HG03045 (cell line): ENCODE measurements around the gene UBE3B.

ENCODE experiments used
- ATAC-seq: cut with Tn5 transposase; IDR thresholded peaks from one replicate; pipeline ENCODE4 v1.9.1; 2021; ENCODE audit warnings: mild to moderate bottlenecking, moderate library complexity; ENCODE audit not compliant: unreplicated experiment

Gene UBE3B

DNA sequence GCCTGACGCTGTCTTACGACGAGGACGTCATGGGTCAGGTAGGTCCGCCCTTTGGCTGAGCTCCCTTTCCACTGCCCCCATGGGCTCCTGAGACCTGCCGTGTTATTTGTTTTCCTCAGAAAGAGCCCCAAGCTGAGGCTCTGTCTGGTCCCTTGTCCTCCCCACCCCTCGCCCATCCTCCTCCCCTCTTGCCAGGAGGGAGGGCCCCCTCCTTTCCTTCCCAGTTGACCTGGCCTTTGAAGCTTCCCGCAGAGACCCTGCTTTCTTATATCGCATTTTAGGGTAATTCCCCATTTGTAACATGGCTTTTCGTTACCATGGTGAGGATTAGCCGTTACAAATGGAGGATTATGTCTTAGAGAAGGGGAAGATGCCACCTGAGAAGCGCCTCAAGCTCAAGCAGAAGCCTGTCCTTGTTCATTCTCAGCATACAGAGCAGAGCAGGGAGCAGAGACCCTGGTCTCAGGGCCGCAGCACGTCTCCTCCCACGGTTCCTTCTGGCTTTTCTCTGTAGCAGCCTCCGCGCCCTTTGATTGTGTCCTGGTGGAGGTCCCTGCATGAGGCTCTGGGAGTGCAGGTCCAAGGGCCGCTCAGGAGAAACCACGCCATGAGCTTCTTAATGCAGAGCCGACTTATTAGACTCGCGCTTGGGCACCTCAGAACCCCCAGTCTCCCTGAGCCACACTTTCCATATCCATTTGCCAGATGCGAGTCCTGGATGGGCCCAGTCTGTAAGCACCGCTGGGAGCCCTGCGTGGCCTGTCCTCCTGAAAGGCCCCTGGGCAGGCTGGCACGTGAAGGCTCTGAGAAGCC is 47.2 kb downstream of the UBE3B start:
- ATAC-seq: no peak

DNA sequence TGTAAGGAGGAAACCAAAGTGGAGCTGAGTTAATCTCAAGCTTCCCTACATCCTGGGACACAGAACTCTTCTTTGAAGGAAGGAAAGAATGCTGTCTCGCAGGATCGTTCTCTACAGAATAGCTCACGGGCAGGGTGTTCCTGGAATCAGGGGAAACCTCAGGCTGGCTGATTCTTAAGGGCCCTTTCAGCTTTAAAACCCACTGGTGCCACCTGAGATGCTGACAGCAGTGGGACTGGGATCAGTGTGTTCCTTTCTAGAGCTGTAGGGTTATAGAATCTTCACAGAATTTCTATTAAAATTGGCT is 47.8 kb downstream of the UBE3B start:
- no peak for ATAC-seq

- no peak for ATAC-seq
Measured at GRCh38 chr12:109527489-109528123, 50.2 kb downstream of the UBE3B start.

GRCh38 chr12:109529691-109530640 is 52.5 kb downstream of the UBE3B start:
- ATAC-seq: no peak

DNA sequence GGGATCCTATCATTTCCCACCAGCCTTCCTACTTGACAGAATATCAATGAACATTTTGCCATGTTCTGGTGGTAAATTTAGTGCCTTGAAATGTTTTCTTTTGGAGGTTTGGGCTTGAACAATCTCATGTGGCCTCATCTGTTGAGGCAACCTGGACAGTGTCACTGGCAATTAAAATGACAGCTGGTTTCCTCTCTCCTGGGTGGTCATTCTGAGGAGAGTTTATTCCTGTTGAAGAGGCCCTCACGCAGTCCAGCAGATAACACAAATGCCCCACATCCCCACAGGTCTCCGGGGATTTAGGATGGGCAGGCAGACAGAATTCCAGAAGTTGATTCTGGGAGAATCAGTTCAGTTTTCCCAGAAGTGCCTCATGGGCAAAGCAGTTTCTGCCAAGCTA is 54.0 kb downstream of the UBE3B start:
- no peak for ATAC-seq

DNA sequence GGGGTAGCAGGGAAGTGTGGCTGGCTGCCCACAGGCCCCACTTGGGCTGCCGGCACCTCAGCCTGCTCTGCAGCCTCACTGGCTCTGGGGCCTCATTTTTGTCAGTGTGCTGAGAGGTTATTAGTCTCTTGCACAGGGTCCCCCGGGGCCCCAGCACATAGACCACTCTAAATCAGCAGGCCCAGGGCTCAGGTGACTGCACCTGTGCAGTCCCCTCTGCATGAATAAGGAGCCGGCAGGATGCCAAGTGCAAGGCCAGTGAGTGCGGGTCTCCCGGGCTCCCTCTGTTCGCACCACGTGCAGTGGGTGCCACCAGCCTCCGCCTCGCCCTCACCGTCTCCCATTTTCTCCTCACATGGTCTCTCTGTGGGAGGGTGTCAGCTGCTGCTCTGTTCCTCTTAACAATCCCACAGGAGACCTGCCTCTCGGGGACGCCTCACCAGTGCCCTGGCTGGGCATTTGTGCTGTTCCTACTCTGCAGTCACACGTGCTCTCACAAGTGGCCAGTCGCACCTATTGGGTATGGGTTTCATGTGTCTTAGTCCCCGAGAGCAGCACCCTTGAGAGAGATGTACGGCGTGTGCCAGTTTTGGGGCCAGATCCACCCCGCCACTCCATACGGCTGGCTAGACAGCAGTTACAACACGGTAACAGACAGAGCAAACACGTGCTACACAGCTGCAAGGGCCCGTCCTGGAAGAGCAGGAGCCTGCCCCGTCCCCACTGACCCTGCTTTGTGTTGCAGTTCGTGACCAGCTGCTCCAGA is 55.5 kb downstream of the UBE3B start:
- no peak for ATAC-seq

DNA sequence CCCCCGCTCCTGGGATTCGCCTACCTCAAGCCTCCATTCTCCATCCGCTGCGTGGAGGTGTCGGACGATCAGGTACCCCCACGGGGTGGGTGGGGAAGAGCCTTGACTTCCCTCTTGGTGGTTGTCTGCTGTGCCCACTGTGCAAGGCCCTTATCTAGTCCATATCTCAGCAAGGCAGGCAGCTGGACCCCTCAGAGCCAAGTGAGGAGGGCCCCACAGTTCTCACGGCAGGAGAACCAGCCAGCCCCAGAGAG is 56.0 kb downstream of the UBE3B start:
- ATAC-seq: no peak

DNA sequence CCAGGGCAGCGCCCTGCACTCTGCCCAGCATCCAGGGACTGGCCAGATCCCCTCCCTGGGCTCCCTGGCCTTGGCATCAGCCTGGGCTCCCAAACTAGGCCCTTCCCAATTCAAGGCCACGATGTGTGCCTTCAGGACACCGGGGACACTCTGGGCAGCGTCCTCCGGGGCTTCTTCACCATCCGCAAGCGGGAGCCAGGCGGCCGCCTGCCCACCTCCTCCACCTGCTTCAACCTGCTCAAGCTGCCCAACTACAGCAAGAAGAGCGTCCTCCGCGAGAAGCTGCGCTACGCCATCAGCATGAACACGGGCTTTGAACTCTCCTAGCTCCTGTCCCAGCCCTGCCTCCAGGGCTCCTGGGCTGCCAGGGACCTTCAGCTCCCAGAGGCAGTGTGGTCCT is 57.0 kb downstream of the UBE3B start:
- ATAC-seq: no peak

DNA sequence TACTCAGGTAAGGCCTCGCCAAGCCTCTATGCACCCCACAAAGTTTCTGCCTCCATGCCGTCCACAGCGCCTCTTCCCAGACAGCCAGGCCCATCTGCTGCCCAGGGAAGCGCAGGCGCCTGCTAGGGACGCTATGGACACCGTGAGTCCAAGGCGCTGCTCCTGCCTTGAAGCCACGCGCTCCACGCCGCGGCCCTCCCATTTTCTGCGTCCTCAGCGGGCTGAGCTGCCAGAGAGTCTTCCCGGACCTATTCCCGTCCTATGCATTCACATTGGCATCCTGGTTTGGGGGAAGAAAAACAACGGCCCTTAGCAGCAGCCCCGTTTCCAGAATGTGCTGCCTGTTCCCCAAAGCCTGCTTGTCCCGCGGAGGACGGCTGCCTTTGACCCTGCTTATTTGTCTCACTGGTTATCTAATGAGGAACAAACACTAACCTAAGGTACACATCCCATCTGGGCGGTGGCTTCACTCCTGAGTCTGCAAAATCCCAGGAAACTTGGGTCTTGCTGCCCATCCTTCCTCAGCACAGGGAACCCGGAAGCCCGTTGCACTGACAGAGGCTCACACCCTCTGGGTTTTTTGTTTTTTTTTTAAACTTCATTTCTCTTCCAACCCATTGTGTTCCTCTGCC is 57.9 kb downstream of the UBE3B start:
- no peak for ATAC-seq

GRCh38 chr12:109535863-109536250 is 58.4 kb downstream of the UBE3B start:
- ATAC-seq: no peak

GRCh38 chr12:109537136-109537535 is 59.7 kb downstream of the UBE3B start:
- ATAC-seq: no peak

GRCh38 chr12:109538191-109538863 is 60.9 kb downstream of the UBE3B start:
- ATAC-seq: no peak

DNA sequence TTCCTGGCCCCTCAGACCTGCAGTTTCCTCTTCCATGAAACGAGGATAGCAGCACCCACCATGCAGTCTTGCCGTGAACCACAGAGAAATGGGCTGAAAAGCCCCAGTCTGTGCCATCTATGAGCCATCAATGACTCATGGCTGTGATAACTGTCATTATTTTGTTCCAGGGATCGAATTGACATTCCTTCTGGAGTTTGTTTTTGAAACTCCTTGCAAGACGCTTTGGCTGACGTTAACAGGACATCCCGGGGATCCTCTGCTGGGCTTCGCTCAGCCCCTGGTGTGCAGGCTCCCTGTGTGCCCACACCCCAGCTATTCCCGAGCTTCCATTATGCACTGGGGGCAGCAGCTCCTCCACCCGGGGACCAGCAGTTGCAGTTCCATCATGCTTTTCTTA is 62.1 kb downstream of the UBE3B start:
- no peak for ATAC-seq

- no peak for ATAC-seq
Measured at GRCh38 chr12:109540526-109541412, 63.3 kb downstream of the UBE3B start.

- ATAC-seq: no peak
Measured at GRCh38 chr12:109541413-109541726, 63.9 kb downstream of the UBE3B start.

GRCh38 chr12:109542014-109542413 is 64.6 kb downstream of the UBE3B start:
- no peak for ATAC-seq

GRCh38 chr12:109542876-109543275 is 65.4 kb downstream of the UBE3B start:
- no peak for ATAC-seq

- no peak for ATAC-seq
Measured at GRCh38 chr12:109544955-109545531, 67.6 kb downstream of the UBE3B start.

GRCh38 chr12:109545826-109546225 is 68.4 kb downstream of the UBE3B start:
- ATAC-seq: no peak
